Endothelial cell of umbilical vein (primary cell): ENCODE results near the gene ADRA2C. TPM values are rescaled to one million over a fixed set of nuclear protein-coding genes. Genes with fewer than 3 reads are reported as not detected.

Experiments
- BruUV-seq: library from RNA; stranded (reverse); fragments of 400-500 nt; replicated peaks from 2 replicates; lab custom pipeline; 2021; lab: Mats Ljungman, UMichigan
- CTCF ChIA-PET: fragments of 300-600, 350-600 bp; sonication (Branson Sonifier 250); formaldehyde crosslinking; loops from one replicate; lab custom pipeline; 2021; ENCODE audit warnings: antibody characterized with exemption, inconsistent platforms; lab: Charles Lee
- POLR2A ChIA-PET: fragments of 300-600, 350-600 bp; sonication (Branson Sonifier 250); formaldehyde crosslinking; loops from one replicate; lab custom pipeline; 2021; ENCODE audit warnings: antibody characterized with exemption, inconsistent platforms; lab: Charles Lee
- DNase-seq: peaks from one replicate; pipeline ENCODE4 v3.0.0-alpha.2; 2011; ENCODE audit warnings: low read depth, low spot score
- FAIRE-seq: peaks from 2 replicates; lab custom pipeline; 2011; peaks lifted over from hg19 to GRCh38; lab: Jason Lieb, UNC
- H2AFZ ChIP-seq: 2 replicates; pipeline ENCODE4 v1.6.0; 2012; ENCODE audit warnings: low read depth, low read length, control low read depth, inconsistent platforms
- H3K27ac ChIP-seq: 2 replicates; pipeline ENCODE4 v1.5.1; 2011; ENCODE audit warnings: low read depth, mild to moderate bottlenecking, control low read depth, low read length, moderate library complexity; ENCODE audit not compliant: insufficient read depth
- H3K27me3 ChIP-seq, 2 experiments: 2 replicates each; pipeline versions ENCODE4 v1.6.0 to v1.6.1; 2011; ENCODE audit warnings: low read length in 2 of 2, mixed read lengths in 1 of 2; ENCODE audit not compliant: control insufficient read depth in 2 of 2, insufficient read depth in 2 of 2
- H3K36me3 ChIP-seq, 2 experiments: 2 replicates in 1 of 2; 3 replicates in 1 of 2; pipeline ENCODE4 v1.5.1; 2011; ENCODE audit warnings: low read length in 2 of 2, mild to moderate bottlenecking in 1 of 2, moderate library complexity in 1 of 2; ENCODE audit not compliant: control insufficient read depth in 2 of 2, insufficient read depth in 2 of 2; ENCODE audit errors: extremely low read depth in 1 of 2
- H3K4me1 ChIP-seq: 3 replicates; pipeline ENCODE4 v1.5.1; 2011; ENCODE audit warnings: mild to moderate bottlenecking, low read length; ENCODE audit not compliant: control insufficient read depth, insufficient read depth; ENCODE audit errors: extremely low read depth
- H3K4me2 ChIP-seq: 2 replicates; pipeline ENCODE4 v1.6.1; 2011; ENCODE audit warnings: low read length, control low read depth, mixed read lengths; ENCODE audit not compliant: insufficient read depth
- H3K4me3 ChIP-seq, 3 experiments: fragments of 200-600 bp in 1 of 3; sonication (generic), shearing (Covaris generic) in 1 of 3; replicated peaks in 1 of 3; 2 replicates each; pipeline ENCODE4 v1.5.1; 2011 to 2016; ENCODE audit warnings: control low read depth in 3 of 3, low read length in 3 of 3, mild to moderate bottlenecking in 2 of 3, inconsistent platforms in 1 of 3, low read depth in 1 of 3, moderate library complexity in 1 of 3; ENCODE audit not compliant: insufficient read depth in 1 of 3
- H3K79me2 ChIP-seq: 2 replicates; pipeline ENCODE4 v1.6.0; 2012; ENCODE audit warnings: low read length, inconsistent platforms; ENCODE audit not compliant: control insufficient read depth, insufficient read depth
- H3K9ac ChIP-seq: replicated peaks from 2 replicates; pipeline ENCODE3; 2011; ENCODE audit warnings: low read length, control low read depth; ENCODE audit not compliant: insufficient read depth; ENCODE audit errors: extremely low read depth
- H3K9me1 ChIP-seq: replicated peaks from 3 replicates; pipeline ENCODE4 v1.6.0; 2011; ENCODE audit warnings: mild to moderate bottlenecking, low read length; ENCODE audit not compliant: control insufficient read depth, insufficient read depth; ENCODE audit errors: extremely low read depth
- H3K9me3 ChIP-seq: replicated peaks from 2 replicates; pipeline ENCODE4 v1.5.1; 2012; ENCODE audit warnings: low read length, inconsistent platforms; ENCODE audit not compliant: control insufficient read depth, insufficient read depth
- H4K20me1 ChIP-seq: replicated peaks from 2 replicates; pipeline ENCODE3; 2011; ENCODE audit warnings: mild to moderate bottlenecking, low read length; ENCODE audit not compliant: control insufficient read depth, insufficient read depth; ENCODE audit errors: extremely low read depth
- CTCF ChIP-seq, 2 donors: IDR thresholded peaks; 1 replicate in 1 of 2; 2 replicates in 1 of 2; pipeline ENCODE4 v1.5.1; 2011; ENCODE audit warnings: low read length in 2 of 2, mild to moderate bottlenecking in 2 of 2, moderate library complexity in 2 of 2, control low read depth in 1 of 2, inconsistent platforms in 1 of 2, low read depth in 1 of 2; ENCODE audit not compliant: insufficient read depth in 1 of 2; ENCODE audit errors: extremely low read depth in 1 of 2
- EZH2 ChIP-seq: IDR thresholded peaks from 2 replicates; pipeline ENCODE4 v1.6.1; 2012; ENCODE audit warnings: borderline replicate concordance, low read depth, mild to moderate bottlenecking, moderate library complexity, low read length, inconsistent platforms; ENCODE audit not compliant: severe bottlenecking
- FOS ChIP-seq: IDR thresholded peaks from 2 replicates; pipeline ENCODE4 v1.6.1; 2011; ENCODE audit warnings: mild to moderate bottlenecking, low read length, moderate library complexity, borderline replicate concordance; ENCODE audit not compliant: insufficient read depth
- GATA2 ChIP-seq: IDR thresholded peaks from 2 replicates; pipeline ENCODE4 v1.7.0; 2011; ENCODE audit warnings: low read depth, mild to moderate bottlenecking, moderate library complexity, mixed read lengths, low read length; ENCODE audit not compliant: insufficient read length, insufficient read depth
- JUN ChIP-seq: IDR thresholded peaks from 2 replicates; pipeline ENCODE4 v1.6.1; 2011; ENCODE audit warnings: borderline replicate concordance, low read depth; ENCODE audit not compliant: insufficient read length, insufficient read depth
- MAX ChIP-seq: IDR thresholded peaks from 2 replicates; pipeline ENCODE4 v1.6.1; 2011; ENCODE audit not compliant: insufficient read depth, insufficient read length
- MYC ChIP-seq: IDR thresholded peaks from one replicate; pipeline ENCODE4 v1.6.1; 2011; ENCODE audit warnings: mild to moderate bottlenecking, low read depth, low read length
- POLR2A ChIP-seq: IDR thresholded peaks from 2 replicates; pipeline ENCODE4 v1.6.1; 2012; ENCODE audit warnings: low read depth, mild to moderate bottlenecking, control low read depth, low read length
- POLR2AphosphoS5 ChIP-seq: IDR thresholded peaks from 2 replicates; pipeline ENCODE4 v1.6.1; 2012; ENCODE audit warnings: low read depth, mild to moderate bottlenecking, control low read depth, low read length, moderate library complexity; ENCODE audit not compliant: insufficient read depth
- dilution Hi-C: fragments of 300-500 bp; cut with MboI; formaldehyde crosslinking; loops from one replicate; pipeline ENCODE4 v1.15.0; 2019; ENCODE audit warnings: low sequenced_read_pairs; ENCODE audit not compliant: extremely low pct_ligation_motif_present
- intact Hi-C: fragments of 100-400 bp; cut with micrococcal nuclease; formaldehyde crosslinking; loops from one replicate; pipeline ENCODE4 v1.10.0; 2022
- polyA plus RNA-seq, 4 experiments: library from polyadenylated mRNA; depleted of rRNA in 3 of 4; stranded (reverse) in 3 of 4; unstranded in 1 of 4; fragments of >200 nt; gene quantifications; 2 replicates each; pipeline versions ENCODE4 v1.2.1 to v1.2.3, GENCODE V29; 2011 to 2012; ENCODE audit warnings: missing spikeins in 1 of 4
- total RNA-seq: library from RNA; stranded (reverse); gene quantifications from 2 replicates; pipeline ENCODE4 v1.2.3, GENCODE V29; 2021

The ADRA2C gene
- total and polyA plus RNA-seq, 2 donors (not counting 3 experiments of a cell fraction or from before 2014, with no cell fraction given): 0.03 to 0.40 TPM

- CTCF ChIA-PET: interaction anchor here (2.5 kb wide), 1 partner anchor 88 kb away, joined by 8 read pairs; no protein-coding TSS in a partner anchor
- H3K9me3 ChIP-seq: no peaks in the 10 kb centered on the region
- DNase-seq (no peak), FAIRE-seq (no peak)
- no TSS peak for BruUV-seq
- H3K9ac ChIP-seq: no peak overlapping the region
- dilution Hi-C loops (no loop called here), intact Hi-C loops (loop anchor here (2.0 kb wide), 1 partner anchor 88 kb away; no protein-coding TSS in a partner anchor)
- H2AFZ ChIP-seq: no peak overlapping the region
- H3K4me2 ChIP-seq: no peak overlapping the region
- H3K9me1 ChIP-seq: no peaks in the 10 kb centered on the region
- no peak for TF ChIP-seq CTCF (IDR thresholded peaks at IDR 0.05; ENCODE audit: extremely low read depth in 1 of 2, insufficient read depth in 1 of 2, low read depth in 1 of 2, low read length in 2 of 2)
- TF ChIP-seq JUN: no peak
- no peak for TF ChIP-seq POLR2AphosphoS5
- TF ChIP-seq MAX: no peak
- no peak for TF ChIP-seq MYC
- TF ChIP-seq FOS: no peak
- TF ChIP-seq POLR2A: no peak
- no peak for TF ChIP-seq GATA2
- TF ChIP-seq EZH2: no peak
- no peaks in the 10 kb centered on the region for H3K36me3 ChIP-seq
- no peaks in the 10 kb centered on the region for H4K20me1 ChIP-seq
- no peaks in the 10 kb centered on the region for H3K27me3 ChIP-seq
- POLR2A ChIA-PET: no interaction called here
- no peaks in the 10 kb centered on the region for H3K79me2 ChIP-seq
- H3K4me3 ChIP-seq: no peak overlapping the region
- no peaks in the 10 kb centered on the region for H3K4me1 ChIP-seq
- no peak overlapping the region for H3K27ac ChIP-seq
Observed at GRCh38 chr4:3792813-3793212, 26.6 kb downstream of the ADRA2C start.
